Fibroblast of skin of abdomen (primary cell): Measurements from ENCODE around the gene KRTAP12-1.
"Not testable (repeated sequence)": the region's sequence is repeated elsewhere in the genome, so short reads cannot be mapped to it uniquely, and the experiment has no call there.

Experiments
- DNase-seq: peaks from one replicate; pipeline ENCODE4 v3.0.0-alpha.2; 2013

Gene KRTAP12-1

DNA sequence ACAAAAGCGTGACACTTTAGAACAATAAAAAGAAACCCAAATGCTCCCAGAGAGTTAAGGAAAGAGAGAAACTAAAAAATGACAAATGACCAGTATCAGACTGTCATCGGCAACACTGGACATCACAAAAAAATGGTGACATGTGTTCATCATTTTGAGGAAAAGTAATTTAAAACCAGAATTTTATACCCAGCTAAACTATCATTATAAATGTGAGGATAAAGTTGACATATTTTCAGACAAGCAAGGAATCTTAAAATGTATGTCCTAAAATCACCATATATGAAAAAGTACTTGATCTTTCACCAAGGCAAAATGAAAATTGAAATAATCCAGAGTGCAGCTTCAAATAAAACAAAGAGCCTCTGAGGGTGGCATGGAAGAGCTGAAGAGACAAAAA, 37.1 kb downstream of the KRTAP12-1 start:
- DNase-seq: no peak

DNA sequence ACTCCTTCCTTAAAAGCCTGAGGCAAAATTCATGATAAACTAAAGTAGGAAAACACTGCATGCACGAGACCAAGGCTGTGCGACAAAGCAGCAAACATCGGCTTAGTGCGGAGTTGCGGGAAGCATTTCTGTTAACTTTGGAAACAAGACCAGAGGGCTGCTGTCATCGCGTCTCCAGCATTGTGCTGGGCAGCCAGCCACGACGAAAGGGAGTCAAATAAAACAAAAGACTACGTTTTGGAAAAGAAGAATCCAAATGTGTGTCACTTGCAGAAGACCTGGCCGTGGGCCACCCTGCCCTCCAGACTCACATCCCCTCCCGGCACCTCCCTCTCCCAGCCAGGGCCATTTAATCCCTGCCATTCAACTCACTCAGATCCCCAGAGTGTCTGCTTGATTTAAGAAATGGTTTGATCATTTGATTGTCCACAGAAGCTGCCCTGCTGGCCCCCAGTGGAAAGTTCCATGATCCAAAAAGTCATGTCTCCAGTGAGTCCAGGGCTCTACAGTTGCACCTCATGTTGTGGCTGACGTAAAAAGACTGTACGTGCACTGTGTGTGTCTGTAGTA, 38.1 kb downstream of the KRTAP12-1 start:
- no peak for DNase-seq

DNA sequence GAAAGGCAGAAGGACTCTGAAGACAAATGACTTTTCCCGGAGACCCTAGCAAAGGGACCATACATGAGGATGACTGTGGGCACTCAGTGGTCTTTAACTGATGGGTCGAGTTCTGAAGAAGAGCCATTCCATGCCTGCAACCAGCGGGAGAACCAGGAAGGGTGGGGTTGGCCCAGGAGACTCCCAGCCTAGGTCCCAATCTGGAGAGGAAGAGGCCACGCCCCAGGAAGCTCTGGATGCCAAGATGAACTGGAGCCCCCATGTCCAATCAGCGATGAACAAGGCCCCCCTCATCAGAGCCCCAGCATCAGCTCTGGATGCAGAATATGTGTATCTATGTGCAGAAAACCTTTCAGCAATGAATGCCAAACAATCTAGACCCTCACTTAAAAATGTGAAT, 41.2 kb downstream of the KRTAP12-1 start:
- DNase-seq: no peak

DNA sequence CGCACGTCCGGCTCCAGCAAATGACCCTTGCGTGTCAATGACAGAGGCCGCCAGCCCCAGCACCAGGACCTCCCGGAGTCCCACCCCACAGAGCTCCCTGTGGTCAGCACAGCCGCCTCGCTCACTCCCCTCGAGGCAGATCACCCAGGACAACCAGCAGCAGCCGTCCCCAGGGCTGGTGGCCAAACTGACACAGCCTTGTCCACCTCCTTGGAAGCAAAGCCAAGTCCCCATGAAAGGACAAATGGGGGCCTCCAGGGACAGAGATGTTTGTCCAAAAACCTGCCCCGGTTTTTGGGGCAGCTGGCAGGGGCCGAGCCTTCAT, 42.7 kb downstream of the KRTAP12-1 start:
- no peak for DNase-seq

DNA sequence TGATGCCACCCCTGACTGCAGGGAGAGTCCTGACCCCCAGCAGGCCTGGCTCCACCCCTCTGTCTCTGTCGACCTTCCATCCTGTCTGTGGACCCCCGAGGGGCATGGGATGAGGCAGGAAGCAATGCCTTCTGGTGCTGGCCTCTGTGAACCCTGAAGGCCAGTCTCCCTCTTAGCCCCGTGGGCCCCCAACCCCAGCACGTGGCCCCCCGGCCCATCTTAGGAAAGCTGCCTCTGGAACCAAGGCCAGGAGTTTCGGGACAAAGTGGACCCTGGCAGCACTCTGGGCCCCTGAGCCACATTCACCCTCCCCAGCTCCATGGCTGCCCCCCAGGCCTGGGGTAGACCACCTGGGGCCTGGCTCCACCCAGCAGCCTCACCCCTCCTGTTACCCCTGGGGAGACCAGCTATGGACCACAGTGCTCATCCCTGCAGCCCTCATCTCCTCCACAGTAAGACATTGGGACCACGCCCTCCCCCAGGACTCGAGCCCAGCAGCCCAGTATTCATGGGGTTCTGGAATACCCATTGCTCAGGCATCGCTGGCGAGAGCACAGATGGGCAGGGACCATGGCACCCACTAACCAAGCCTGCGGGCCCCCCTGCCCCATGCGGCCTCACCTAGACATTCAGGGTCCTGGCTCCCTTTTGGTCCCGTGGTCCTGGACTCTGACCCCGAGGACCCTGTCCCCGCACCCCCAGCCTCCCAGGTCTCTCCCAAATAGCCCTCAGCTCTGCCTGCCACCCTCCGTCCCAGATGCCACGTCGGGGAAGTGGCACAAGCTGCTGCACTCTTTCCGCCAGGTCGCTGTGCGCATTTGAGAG, 43.2 kb downstream of the KRTAP12-1 start:
- DNase-seq: not testable (repeated sequence)

DNA sequence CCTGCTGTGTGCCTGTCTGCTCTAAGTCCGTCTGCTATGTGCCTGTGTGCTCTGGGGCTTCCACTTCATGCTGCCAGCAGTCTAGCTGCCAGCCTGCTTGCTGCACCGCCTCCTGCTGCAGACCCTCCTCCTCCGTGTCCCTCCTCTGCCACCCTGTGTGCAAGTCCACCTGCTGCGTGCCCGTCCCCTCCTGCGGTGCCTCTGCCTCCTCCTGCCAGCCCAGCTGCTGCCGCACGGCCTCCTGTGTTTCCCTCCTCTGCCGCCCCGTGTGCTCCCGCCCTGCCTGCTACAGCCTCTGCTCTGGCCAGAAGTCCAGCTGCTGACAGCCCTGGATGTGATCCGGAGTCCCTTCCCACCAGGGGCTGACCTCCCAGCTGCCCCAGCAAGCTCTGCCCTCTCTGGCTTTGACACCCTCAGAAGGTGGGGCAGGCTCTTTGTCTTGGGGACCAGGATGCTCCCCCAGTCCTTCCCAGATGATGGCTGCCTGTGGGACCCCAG, 44.1 kb downstream of the KRTAP12-1 start:
- not testable (repeated sequence) for DNase-seq

DNA sequence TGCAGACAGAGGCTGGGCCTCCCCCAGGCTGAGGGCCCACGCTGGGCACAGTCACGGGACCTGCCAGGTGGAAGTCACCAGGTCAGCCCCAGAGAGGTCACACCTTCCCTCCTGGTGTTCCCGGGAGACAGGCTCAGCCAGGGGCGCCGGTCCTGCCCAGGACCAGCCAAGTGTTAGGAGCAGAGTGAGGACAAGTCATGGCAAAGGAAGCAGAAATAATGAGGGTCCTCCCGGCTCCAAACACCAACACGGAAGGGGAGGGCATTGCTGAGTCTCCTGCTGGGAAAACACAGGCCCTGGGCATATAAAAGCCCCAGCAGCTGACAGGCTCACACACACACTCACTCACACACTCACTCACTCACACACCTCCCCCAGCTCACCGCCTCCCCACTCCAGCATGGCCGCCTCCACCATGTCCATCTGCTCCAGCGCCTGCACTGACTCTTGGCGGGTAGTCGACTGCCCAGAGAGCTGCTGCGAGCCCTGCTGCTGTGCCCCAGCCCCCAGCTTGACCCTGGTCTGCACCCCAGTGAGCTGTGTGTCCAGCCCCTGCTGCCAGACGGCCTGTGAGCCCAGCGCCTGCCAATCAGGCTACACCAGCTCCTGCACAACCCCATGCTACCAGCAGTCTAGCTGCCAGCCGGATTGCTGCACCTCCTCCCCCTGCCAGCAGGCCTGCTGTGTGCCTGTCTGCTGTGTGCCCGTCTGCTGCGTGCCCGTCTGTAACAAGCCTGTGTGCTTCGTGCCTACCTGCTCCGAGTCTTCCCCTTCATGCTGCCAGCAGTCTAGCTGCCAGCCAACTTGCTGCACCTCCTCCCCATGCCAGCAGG, 44.7 kb downstream of the KRTAP12-1 start, which contains the start of gene KRTAP10-10:
KRTAP10-10 (plus strand) TSS at position 339 of the 833 bp plus-strand sequence; CDS start at position 401, 62 bp downstream.
- DNase-seq: no peak

DNA sequence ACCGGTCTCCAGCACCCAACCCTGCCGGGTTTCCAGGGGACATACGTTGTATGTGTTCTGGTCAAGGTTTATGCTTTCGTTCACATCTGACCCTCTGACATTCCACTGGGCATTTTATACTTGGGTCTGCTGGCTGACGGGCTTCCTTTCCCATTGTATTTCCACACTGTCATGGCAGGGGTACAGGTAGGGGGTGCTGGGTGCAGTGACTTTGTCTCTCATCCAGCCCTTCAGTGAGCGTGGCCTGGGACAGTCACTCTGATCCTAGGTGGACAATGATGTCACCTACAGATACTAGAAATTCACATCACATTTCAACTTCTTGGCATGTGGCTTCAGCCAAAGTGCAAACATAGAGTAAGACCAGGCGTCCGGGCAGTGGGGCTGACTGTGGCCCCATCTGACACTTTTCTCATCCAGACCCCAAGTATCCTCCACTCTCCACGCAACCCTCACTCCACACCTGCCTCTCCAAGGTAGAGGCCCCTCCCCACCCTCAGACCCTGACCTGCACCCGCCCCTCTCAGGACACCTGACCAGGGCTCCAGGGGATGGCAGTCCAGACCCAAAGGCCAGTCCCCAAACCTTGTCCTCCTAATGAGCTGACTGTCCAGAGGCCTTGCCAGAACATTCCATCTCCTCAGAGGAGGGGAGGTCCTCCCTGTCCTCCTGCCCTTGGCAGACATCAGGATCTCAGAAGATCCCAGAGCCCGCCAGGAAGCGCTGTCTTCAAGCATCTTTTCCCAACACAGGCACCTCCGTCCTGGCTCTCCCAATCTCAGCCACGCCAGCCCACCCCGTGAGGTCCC, 45.5 kb downstream of the KRTAP12-1 start:
- DNase-seq: no peak

DNA sequence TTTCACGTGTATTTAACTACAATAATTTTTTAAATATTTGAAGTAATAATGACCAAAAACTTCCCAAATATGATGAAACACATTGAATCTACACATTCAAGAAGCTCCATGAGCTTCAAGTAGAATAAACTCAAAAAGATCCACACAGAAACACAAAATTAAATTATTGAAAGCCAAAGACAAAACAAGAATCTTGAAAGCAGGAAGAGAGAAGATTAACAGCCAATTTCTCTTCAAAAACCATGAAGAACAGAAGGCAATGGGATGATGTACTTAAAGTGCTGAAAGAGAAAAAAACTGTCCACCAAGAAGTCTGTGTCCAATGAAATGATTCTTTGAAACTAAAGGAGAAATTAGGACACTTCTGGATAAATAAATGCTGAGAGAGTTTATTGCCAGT, 49.9 kb downstream of the KRTAP12-1 start:
- no peak for DNase-seq
